Measurements from ENCODE around the gene RGS1. TPM values are rescaled to one million over a fixed set of nuclear protein-coding genes. Genes with fewer than 3 reads are reported as not detected.
A peak's percentile ranks its signal among the peaks of the same experiment; 100 is the strongest.

RGS1 gene
- total RNA-seq, 2 experiments from 2014 or later, result 4.4 to 6.0 TPM

- Mint-ChIP-seq H3K4me3 (peak overlapping the region; percentile 30), H3K27me3 (ENCODE audit: low read depth) (no peaks in the 10 kb centered on the region), H3K4me1 (ENCODE audit: low read depth) (peaks cover 14% of the 10 kb centered on the region), H3K9me3 (no peaks in the 10 kb centered on the region), H3K36me3 (ENCODE audit: low read depth) (no peaks in the 10 kb centered on the region), H3K27ac (no peak overlapping the region)
- intact Hi-C loops (cut with micrococcal nuclease), result loop anchor here (1.0 to 2.0 kb wide), 7 partner anchors 29 to 132 kb away; no protein-coding TSS in a partner anchor
- DNase-seq, result peak; percentile 79
- CTCF ChIA-PET, result interaction anchor here (0.7 to 4.3 kb wide), 12 partner anchors 9 to 135 kb away, joined by 3 to 61 read pairs (median 4); no protein-coding TSS in a partner anchor
Observed at GRCh38 chr1:192609110-192610079, 33.8 kb downstream of the RGS1 start.

DNA sequence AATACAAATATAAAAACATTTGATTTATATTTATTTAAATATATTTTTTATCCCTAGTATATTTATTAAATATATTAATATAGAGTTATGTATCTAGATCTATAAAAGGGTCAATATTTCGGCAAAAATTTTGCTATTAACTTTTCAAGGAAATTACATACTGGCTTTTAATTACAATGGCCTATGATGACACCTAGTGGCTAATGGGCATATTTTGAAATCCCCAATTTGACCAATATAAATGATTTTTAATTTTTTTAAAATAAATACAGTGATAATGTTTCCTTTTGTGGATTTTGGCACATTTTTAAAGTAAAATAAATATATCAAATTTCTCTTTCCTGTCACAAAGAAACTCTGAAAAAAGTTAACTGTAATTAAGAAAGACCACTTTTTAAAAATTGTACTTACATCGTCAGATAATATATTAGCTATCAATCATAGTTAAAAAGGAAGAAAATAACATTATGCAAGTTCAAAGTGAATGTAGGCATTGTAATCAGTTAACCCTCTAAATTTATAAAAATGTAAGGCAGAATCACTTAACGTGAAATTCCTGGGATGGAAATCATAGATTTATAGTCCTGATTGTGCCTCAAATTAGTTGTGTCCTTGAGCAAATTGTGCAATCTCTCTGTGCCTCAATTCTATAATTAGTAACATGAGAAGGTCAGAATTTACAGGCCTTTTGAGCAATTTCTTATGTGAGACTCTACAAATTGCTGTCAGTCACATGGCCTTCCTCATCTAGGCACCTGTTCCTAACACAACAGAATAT, 34.7 kb downstream of the RGS1 start:
- Mint-ChIP-seq H3K4me1 (ENCODE audit: low read depth) (peaks cover 14% of the 10 kb centered on the region), H3K27me3 (ENCODE audit: low read depth) (no peaks in the 10 kb centered on the region), H3K27ac (no peak overlapping the region), H3K9me3 (no peaks in the 10 kb centered on the region), H3K36me3 (ENCODE audit: low read depth) (no peaks in the 10 kb centered on the region), H3K4me3 (no peak overlapping the region)
- no peak for DNase-seq
- intact Hi-C loops (cut with micrococcal nuclease), result no loop called here
- CTCF ChIA-PET, result interaction anchor here (0.7 to 4.3 kb wide), 11 partner anchors 18 to 428 kb away, joined by 3 to 61 read pairs (median 4); no protein-coding TSS in a partner anchor

GRCh38 chr1:192615055-192615454, 39.5 kb downstream of the RGS1 start:
- H3K36me3 Mint-ChIP-seq (ENCODE audit: low read depth), result no peaks in the 10 kb centered on the region
- no peaks in the 10 kb centered on the region for H3K9me3 Mint-ChIP-seq
- H3K27me3 Mint-ChIP-seq (ENCODE audit: low read depth), result no peaks in the 10 kb centered on the region
- intact Hi-C loops (cut with micrococcal nuclease), result no loop called here
- no peak for DNase-seq
- peaks cover 2% of the 10 kb centered on the region for H3K4me1 Mint-ChIP-seq (ENCODE audit: low read depth)
- CTCF ChIA-PET, result interaction anchor here (1.0 to 1.1 kb wide), 2 partner anchors 138 to 141 kb away, joined by 4 read pairs; no protein-coding TSS in a partner anchor
- no peak overlapping the region for H3K27ac Mint-ChIP-seq
- no peak overlapping the region for H3K4me3 Mint-ChIP-seq

DNA sequence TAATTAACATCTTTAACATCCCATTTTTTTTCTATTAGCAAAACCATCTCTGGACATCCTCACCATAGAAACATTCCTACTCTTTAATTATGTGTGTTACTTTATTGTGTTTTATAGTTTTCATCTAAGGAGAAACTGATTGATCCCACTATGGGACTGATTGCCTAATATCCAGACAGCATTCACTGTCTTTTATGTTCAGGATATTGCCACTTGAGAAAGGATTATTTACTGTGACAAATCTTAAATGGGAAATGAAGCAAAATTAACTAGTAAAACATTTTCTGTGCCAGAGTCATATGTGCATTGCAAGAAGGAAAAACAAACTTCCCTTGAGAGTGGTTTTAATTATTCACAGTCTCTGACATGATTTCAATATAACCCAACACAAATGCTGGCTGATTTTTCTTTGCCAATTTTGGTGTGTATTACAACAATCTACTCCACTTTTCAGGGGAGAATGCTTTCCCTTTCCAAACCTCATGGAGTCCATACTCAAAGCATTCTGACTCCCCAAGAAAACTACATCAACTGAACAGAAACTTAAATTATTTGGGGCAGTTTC, 44.6 kb downstream of the RGS1 start:
- intact Hi-C loops (cut with micrococcal nuclease), result no loop called here
- CTCF ChIA-PET, result interaction anchor here (0.6 kb wide), 1 partner anchor 192 kb away, joined by 3 read pairs; no protein-coding TSS in a partner anchor
- Mint-ChIP-seq H3K4me3 (no peak overlapping the region), H3K27ac (no peak overlapping the region), H3K27me3 (ENCODE audit: low read depth) (peaks cover 22% of the 10 kb centered on the region), H3K9me3 (peaks cover 3% of the 10 kb centered on the region), H3K4me1 (ENCODE audit: low read depth) (no peaks in the 10 kb centered on the region), H3K36me3 (ENCODE audit: low read depth) (no peaks in the 10 kb centered on the region)
- DNase-seq, result no peak

DNA sequence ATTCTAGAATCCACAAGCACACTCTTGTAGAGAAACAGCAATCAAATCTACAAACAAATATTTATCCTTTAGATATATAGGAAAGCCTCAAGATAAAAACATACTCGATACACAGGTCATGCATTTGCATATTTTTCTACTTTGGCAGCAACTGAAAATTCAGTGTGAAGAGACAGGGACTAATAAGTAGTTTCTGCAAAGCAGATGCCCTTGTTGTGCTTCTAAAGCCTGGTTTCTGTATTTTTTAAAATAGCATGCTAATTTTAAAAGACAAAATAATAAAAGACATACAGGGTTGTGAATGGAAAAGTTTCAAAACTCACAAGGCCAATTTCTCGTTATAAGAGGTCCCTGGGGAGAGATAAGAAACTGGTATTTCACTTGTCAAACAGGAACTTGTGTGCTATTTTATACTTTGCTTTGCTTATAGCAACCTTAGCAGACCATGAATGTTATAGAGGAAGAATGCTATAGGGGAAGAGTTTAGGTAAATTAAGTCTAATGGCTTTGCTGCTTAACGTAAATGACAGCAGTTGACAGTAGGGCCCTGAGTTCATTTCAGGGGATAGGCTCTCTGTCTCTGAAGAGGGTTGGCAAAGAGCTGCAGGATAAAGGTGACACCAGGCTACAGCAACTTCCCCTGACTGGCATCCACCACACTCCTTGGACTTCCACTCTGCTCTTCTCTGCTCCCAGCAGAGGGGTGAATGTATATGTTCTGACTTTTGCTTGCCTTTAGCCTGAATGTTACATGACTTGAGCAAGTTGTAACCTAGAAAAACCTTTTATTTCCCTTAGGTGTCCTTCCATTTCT, 51.0 kb downstream of the RGS1 start:
- no peak overlapping the region for H3K4me3 Mint-ChIP-seq
- CTCF ChIA-PET, result interaction anchor here (0.7 to 2.3 kb wide), 2 partner anchors 16 to 154 kb away, joined by 3 to 7 read pairs; no protein-coding TSS in a partner anchor
- H3K9me3 Mint-ChIP-seq, result peaks cover 3% of the 10 kb centered on the region
- H3K36me3 Mint-ChIP-seq (ENCODE audit: low read depth), result no peaks in the 10 kb centered on the region
- H3K27ac Mint-ChIP-seq, result no peak overlapping the region
- intact Hi-C loops (cut with micrococcal nuclease), result no loop called here
- peaks cover 3% of the 10 kb centered on the region for H3K4me1 Mint-ChIP-seq (ENCODE audit: low read depth)
- DNase-seq, result no peak
- peaks cover 26% of the 10 kb centered on the region for H3K27me3 Mint-ChIP-seq (ENCODE audit: low read depth)

DNA sequence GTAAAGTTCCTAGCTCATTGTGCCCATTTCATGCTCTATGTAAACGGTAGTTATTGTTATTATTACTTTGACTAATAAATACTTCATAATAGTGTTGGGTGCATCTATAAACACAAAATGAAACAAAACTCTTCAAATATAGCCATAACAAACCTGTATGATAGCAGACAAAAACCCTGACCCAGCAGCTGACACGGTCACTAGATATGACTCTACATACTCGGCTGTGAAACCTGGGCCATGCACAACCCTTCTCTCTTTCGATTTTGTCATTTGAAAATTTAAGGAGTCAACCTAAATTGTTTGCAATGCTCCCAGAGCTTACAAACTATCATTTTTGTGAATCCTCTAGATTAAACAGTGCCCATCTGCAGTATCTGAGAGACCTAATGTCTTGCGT, 52.3 kb downstream of the RGS1 start:
- Mint-ChIP-seq H3K27ac (no peak overlapping the region), H3K27me3 (ENCODE audit: low read depth) (peaks cover 24% of the 10 kb centered on the region), H3K4me3 (no peak overlapping the region), H3K36me3 (ENCODE audit: low read depth) (no peaks in the 10 kb centered on the region), H3K9me3 (no peaks in the 10 kb centered on the region), H3K4me1 (ENCODE audit: low read depth) (peaks cover 3% of the 10 kb centered on the region)
- CTCF ChIA-PET, result interaction anchor here (1.1 to 2.3 kb wide), 3 partner anchors 9 to 154 kb away, joined by 3 to 7 read pairs (median 4); no protein-coding TSS in a partner anchor
- no peak for DNase-seq
- intact Hi-C loops (cut with micrococcal nuclease), result no loop called here

GRCh38 chr1:192628396-192629057, 53.0 kb downstream of the RGS1 start:
- no peaks in the 10 kb centered on the region for H3K36me3 Mint-ChIP-seq (ENCODE audit: low read depth)
- H3K4me3 Mint-ChIP-seq, result no peak overlapping the region
- H3K27me3 Mint-ChIP-seq (ENCODE audit: low read depth), result peaks cover 26% of the 10 kb centered on the region
- no peaks in the 10 kb centered on the region for H3K9me3 Mint-ChIP-seq
- DNase-seq, result no peak
- intact Hi-C loops (cut with micrococcal nuclease), result no loop called here
- peaks cover 3% of the 10 kb centered on the region for H3K4me1 Mint-ChIP-seq (ENCODE audit: low read depth)
- CTCF ChIA-PET, result interaction anchor here (1.1 to 2.3 kb wide), 3 partner anchors 10 to 154 kb away, joined by 3 to 7 read pairs (median 4); no protein-coding TSS in a partner anchor
- no peak overlapping the region for H3K27ac Mint-ChIP-seq

DNA sequence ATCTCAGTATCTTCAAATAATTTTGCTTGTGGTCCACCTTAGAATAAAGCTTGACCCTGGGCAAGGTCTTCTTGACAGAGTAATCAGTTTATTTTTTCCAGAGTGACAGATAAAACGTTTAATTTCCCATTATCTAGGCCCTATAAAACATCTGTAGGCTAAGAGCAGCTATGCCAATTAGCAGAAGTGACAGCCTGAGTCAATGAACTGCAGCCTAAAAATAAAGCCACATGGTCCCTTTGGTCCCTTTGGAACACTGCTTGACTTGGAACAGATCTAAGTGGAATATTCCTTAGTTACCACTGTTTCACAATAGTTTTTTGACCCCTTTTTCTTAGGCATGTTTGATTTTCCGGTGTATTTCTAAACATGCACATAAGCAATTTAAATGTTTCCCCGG, 54.0 kb downstream of the RGS1 start:
- intact Hi-C loops (cut with micrococcal nuclease), result no loop called here
- Mint-ChIP-seq H3K27ac (no peak overlapping the region), H3K4me1 (ENCODE audit: low read depth) (peaks cover 3% of the 10 kb centered on the region), H3K9me3 (no peaks in the 10 kb centered on the region), H3K27me3 (ENCODE audit: low read depth) (peaks cover 17% of the 10 kb centered on the region), H3K36me3 (ENCODE audit: low read depth) (no peaks in the 10 kb centered on the region), H3K4me3 (no peak overlapping the region)
- DNase-seq, result no peak
- CTCF ChIA-PET, result interaction anchor here (0.7 kb wide), 1 partner anchor 109 kb away, joined by 3 read pairs; no protein-coding TSS in a partner anchor

Other genes starting within 250 kb of the RGS1 start
- not detected for gene RGS13, start 60.4 kb downstream of the RGS1 start, total RNA-seq
- 10 to 100 TPM; 11.7 to 11.8 TPM for gene RGS2, start 233.3 kb downstream of the RGS1 start, total RNA-seq

Measured in activated naive CD4-positive, alpha-beta T cell treated with anti-CD3 and anti-CD28 coated beads for 36 hours (primary cell).